DMS53 (cell line): ENCODE data around the gene FMC1.
A peak's percentile ranks its signal among the peaks of the same experiment; 100 is the strongest.
"Not testable (repeated sequence)": the region's sequence is repeated elsewhere in the genome, so short reads cannot be mapped to it uniquely, and the experiment has no call there.

Source experiments
- DNase-seq: peaks from one replicate; lab custom pipeline; 2025; lab: John Stamatoyannopoulos, UW

The FMC1 gene

DNA sequence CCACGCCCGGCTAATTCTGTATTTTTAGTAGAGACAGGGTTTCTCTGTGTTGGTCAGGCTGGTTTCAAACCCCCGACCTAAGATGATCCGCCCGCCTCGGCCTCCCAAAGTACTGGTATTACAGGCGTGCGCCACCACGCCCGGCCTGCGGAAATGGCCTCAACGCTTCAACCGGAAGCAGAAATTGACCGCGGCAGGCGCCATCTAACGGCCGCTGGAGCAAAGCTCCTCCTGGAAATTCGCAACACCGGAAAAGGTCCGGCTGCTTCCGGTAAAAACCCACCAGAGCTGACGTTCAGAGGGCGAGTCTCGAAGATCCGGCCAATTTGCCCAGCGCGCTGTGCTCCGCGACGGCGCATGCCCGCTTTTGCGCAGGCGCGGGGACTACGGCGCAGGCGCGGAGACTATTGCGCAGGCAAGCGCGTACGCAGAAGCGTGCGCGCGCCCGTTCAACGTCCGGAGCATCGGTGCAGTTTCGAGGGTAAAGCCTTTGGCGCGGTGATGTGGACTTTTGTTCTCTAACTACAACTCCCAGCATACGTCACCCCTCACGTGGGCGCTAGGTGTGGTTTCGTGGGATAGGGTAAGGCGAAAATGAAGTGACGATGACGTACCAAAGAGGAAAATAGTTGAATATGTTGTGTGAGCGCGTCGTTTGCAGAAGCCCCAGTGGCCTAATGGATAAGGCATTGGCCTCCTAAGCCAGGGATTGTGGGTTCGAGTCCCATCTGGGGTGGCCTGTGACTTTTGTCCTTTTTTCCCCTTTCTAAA, 915 bp upstream of the FMC1 start:
- DNase-seq, result peak; percentile 100

DNA sequence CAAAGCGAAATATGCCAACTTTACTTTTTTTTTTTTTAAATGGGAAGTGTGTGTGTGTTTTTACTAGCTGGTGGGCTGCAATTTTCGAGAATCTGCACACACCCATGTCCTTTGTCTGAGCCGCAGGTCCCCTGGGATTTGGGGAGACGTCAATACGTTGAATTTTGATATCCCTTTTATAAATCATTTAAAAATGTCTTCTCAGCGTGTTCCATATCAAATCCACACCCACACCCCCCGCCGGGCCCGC, 404 bp upstream of the FMC1 start:
- DNase-seq, result no peak

DNA sequence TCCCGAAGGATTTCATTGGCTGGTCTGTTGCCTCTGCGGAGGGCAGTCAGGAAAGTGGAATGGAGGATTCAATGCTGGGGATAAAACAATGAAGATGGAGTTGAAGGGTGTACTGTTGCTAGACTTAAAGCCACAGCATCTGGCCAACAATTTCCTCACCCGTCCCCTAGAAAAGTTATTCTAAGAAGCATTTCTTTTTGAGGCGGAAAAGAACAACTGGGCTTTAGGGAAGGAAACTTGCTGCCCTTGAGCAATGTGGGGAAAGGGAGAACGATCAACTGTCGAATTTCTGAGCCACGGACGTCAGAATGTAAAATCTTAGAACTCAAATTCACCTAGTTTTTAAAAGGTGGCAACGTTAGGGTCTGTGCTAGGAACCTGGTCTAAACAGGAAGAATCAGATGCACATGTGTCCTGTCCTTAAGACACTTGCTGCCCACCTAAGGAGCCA, 664 bp downstream of the FMC1 start:
- DNase-seq, result no peak

DNA sequence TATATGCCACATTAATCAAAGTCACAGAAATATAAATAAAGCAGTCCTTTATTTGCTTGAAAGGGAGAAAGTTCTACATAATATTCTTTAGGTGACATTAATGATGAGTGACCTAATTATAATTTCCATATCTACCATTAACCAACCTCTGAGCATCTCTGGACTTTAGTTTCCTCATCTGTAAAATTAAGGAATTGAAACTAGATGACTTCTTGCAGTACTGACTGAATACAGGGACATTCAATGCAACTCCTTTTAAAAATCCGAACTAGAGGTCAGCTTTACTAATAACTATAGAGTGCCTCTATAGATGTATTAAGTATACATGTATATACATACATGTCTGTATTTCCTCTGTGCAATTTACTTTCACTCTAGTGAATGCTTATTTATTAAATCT, 3.9 kb downstream of the FMC1 start:
- DNase-seq, result no peak

DNA sequence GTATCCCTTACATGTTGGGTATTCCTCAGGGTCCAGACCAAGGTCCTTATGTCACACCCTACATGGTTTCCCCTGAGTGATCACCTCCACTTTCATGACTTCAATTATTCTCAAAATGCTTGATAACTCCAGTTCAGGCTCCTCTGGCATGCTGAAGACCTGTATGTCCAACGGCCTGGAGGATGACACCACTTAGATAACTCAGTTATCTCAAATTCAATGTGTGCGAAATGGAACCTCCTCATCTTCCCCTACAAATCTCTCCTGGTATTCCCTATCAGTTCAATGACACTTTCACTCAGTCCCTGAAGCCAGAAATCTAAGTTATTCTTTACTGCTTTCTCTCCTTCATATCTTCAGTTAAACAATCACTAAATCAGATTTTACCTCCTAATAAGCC, 9.9 kb downstream of the FMC1 start:
- no peak for DNase-seq

DNA sequence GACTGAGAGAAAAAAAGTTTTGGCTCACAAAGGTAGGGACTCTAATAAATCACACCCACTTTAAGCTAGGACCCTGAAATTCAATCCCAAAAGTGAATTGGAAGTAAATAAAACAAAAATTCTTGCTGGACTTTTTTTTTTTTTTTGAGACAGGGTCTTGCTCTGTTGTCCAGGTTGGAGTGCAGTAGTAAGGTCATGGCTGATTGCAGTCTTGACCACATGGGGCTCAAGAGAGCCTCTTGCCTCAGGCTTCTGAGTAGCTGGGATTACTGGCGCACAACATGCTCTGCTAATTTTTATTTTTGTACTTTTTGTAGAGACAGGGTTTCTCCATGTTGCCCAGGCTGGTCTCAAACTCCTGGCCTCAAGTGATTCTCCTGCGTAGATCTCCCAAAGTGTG, 13.6 kb downstream of the FMC1 start:
- no peak for DNase-seq

DNA sequence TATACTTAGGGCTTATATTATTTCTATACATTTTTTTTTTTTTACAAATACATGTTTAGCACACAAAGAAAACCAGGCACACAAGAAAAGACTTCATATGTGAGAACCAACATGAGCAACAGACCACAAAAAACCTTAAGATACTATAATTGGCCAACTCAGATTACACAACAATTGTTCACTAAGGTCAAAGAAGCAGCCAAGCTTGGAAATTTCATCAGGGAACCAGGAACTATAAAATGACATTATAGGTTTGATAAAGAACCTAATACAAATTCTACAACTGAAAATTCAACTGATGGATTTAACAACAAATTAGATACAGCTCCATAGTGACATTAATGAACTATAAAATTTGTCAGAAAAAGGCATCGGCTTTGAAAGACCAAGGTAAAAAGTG, 14.2 kb downstream of the FMC1 start:
- no peak for DNase-seq

DNA sequence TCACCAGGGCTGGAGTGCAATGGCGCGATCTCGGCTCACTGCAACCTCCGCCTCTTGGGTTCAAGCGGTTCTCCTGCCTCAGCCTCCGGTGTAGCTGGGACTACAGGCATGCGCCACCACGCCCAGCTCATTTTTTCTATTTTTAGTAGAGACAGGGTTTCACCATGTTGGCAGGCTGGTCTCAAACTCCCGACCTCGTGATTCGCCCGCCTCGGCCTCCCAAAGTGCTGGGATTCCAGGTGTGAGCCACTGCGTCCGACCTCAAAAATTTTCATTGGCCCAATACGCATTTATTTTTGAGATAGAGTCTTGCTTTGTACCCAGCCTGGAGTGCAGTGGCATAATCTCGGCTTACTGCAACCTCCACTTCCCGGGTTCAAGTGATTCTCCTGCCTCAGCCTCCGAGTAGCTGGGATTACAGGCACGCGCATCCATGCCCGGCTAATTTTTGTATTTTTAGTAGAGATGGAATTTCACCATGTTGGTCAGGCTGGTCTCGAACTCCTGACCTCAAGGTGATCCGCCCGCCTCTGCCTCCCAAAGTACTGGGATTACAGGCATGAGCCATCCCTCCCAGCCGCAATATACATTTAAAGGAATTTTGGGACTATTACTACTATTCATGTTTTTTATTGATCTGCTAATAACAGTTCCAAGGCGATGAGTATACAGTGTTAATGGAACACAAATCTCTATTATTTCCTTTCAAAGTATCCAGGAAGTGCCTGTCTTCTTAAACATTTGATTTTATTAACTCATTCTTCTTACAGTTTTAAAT, 16.8 kb downstream of the FMC1 start:
- DNase-seq, result not testable (repeated sequence)

DNA sequence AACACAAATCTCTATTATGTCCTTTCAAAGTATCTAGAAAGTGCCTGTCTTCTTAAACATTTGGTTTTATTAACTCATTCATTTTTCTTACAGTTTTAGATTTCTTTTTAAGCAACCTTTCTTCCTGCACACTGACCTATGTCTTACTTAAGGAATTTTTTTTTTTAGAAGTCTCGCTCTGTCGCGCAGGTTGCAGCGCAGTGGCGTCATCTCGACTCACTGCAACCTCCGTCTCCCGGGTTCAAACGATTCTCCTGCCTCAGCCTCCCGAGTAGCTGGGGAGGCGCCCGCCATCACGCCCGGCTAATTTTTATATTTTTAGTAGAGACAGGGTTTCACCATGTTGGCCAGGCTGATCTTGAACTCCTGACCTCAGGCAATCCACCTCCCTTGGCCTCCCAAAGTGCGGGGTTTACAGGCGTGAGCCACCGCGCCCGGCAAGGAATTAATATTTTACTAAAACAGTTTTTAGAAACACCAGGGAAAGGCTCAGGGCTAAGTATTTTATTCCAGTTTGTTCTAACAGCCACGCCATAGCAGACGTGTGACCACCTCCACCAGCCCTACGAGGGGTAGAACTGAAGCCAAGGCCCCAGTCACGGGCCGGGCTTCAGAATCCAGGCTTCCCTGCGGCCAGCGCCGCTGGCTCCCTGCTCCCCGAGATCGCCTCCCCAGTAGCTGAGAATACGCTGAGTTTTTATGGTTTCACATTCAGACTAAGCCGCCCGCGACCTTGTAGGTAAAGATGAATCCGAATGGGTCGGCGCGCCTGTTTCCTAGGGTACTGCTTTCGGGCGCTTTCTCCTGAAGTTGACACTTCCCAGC, 17.6 kb downstream of the FMC1 start:
- DNase-seq, result peak; percentile 94

DNA sequence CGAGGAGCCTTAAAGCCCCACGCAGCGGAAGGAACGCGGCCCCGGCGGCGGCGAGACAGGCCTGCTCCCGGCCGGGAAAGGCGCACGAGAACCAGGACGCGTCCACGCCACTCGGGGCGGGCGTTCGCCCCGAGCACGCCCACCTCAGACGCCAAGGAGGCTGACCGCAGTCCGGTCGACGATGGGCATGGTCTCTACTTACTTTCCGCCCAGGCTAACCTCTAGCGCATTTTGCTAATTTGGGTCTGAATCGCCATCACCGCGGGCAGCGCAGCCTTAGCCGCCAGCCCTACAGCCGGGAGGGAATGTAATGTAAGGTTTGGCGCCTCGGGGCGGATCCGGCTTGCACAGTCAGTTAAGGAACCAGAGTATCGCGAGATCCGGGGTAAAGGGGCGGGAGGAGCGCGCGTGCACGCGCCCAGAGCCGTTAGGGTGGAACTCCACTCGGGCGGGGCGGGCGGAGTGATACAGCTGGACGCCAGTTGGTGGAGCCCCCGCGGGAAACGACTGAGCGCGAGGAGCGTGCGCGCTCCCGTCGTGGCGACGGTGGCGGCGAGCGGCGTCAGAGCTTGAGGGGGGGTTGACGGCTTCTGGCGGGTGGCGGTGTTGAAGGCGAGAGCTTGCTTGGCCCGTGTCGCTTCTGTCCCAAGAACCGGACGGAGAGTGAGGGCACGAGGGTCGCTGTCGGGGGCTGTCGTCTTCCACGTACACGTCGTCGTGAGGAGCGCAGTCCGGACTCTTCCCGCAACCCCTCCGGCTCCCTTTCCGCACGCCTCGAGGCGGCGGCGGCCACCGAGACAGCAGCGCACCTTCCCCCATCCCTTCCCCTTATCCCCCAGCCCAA, 18.5 kb downstream of the FMC1 start, which contains the start of gene LUC7L2:
LUC7L2 (plus strand) TSS at position 529 of the 844 bp plus-strand sequence. CDS start 368 bp downstream, outside the sequence.
- peak; percentile 100 for DNase-seq

DNA sequence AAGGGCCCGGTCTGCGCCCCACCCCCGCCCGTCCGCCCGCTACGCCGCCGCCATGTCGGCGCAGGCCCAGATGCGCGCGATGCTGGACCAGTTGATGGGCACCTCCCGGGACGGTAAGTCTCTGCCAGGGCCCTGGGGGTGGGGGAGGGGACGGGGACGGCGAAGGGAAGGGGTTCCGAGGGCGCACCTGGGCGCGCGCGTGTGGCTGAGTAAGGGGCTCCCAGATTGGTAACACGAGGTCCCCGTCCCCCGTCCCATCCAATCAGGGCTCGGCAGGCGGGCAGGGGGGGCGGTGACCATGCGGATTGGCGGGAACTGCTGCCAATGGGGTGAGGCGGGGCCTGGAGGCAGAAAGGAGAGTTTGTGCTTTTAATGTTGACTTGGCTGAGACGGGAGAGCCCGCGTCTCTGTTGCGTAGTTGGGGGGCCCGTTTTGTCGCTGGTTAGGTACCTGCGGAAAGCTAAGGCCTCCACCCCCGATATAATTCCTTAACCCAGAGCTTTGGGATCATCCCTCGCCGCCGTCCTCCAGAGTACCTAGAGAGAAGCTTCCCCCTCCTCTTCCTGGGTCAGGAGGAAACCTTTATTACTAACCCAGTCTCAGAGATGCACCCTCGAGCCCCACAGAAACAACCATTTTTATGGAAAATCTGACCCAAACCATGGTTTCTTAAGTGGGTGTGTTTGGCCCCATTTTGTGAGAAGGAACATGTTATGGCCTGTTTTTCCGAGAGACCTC, 19.2 kb downstream of the FMC1 start:
- peak; percentile 99 for DNase-seq

DNA sequence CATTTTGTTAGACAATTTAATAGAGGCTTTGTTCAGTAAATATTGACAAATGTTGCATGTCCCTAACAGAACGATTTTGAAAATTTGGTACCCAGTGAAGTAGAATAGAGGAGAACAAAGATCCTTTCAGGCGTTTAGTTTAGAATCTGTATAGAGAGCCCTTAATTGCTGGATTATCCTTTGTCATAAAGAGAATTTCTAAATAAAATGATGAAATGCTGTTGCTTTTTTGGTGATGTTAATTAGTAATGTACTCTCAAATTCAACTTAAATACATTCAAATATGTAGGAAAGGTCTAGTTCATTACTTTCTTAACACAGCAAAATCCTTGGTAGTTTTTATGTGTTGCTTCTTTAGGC, 19.8 kb downstream of the FMC1 start:
- no peak for DNase-seq

DNA sequence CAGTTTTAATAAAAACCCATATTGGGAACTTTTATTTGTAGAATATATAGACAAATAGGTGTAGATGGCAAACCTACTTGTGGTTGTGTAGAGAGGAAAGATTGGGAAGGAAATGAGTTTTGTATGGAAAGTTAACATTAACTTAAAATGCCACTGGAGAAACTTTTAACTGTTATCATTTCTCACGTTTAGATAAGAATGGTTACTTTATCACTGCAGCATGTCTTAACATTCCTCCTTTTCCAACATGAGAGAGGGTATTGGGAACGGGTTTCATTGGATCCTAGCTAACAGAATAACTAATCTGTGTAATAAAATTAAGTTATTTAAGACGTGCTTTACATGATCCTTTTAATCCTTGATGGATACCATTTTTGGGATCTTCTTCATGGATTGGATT, 20.4 kb downstream of the FMC1 start:
- no peak for DNase-seq

DNA sequence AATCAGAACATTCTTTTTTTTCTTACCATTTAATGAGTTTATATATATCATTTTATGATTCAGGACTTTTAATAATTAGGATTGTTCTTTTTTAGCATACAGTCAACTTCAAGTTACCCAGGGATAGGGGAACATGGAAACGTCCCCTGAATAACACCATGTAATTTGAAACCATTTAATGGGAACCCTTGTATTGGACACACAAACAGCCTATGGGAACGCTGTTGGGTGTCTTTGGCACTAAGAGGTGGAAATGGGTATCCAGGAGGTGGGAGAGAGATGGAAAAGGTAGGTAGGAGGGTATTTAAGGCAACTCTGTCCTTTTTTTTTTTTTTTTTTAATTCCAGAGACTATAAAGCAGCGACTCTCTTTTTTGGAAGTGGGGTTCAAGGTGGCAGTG, 21.2 kb downstream of the FMC1 start:
- no peak for DNase-seq

DNA sequence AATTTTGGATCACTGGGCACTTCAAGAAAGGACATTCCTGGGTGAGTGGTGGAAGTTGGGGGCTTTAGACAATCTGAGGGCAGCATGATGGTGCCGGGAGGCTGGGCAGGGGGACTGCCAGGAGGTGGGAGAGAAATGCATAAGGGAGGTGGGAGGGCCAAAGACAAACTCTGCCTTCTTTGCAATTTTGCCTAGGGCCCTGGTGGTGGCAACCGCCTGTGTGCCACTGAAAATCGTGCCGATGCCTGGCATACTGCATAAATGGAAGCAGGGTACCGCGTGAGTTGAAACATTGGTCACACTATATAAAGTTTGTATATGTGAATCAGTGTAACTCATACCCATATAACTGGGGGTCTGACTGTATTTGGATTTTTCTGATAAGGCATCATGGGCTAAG, 21.8 kb downstream of the FMC1 start:
- no peak for DNase-seq

DNA sequence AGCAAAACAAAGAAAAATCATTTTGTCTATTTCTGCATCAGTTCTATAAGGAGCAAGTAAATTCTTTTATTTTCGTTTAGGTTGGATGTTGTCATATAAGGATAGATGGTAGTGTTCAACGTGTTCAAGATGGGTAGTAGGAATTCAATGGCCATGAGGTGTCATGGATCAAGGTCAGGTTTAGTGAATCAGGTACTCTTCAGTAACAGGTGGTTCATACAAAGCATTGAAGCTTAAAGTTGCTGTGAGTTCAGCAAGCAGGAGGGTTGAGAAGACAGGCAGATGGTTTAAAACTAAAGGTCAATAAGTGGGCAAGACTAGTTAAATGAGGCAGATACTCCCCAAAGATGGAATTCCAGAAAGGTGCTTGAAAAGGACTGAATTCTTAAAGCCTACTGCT, 24.2 kb downstream of the FMC1 start:
- DNase-seq, result no peak

DNA sequence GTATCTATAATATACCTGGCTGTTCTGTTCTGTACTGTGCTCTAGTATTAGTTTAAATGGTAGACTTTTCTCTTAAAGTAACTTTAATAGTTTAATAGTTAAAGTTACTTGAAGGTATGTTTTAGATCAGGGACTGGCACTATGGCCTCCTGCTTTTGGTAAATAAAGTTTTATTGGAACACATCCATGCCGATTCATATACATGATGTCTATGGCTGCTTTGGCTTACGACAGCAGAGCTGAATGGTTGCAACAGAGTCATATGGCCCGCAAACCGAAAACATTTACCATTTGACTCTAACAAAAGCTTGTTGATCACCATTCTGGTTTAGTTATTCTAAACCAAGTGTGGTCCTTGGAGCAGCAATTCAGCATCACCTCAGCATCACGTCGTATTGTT, 25.3 kb downstream of the FMC1 start:
- no peak for DNase-seq

DNA sequence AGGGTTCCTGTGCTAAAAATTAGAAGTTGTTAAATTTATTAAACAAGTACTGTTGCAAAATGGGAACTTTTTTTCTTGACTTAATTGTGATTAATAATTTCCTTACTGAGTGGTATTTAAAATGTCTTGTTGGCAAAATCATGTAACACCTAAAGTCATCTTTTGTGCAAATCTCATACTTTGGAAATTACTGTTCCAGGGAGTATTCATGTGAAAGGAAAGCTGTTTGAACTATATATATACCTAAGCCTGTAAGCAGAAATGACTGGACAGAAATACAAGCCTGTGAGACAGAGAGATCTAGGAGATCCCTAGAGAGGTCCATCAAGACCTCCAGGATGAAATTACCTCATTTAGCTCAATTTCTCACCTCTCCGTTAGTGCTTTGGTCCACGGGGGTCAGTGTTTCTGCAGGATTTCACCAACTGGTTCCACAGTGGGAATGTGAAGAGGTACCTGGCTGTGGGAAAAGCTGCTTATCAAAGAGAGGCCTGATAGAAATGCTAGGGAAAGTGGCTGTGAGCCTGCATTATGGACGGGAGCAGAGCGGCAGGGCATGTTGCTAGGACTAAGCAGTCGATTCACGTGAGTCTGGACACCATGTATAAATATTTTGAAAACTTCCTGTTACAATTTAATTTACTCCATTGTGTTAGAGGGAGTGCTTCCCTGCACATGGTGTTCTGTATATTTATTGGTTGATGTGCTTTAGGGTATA, 26.5 kb downstream of the FMC1 start:
- DNase-seq, result no peak

DNA sequence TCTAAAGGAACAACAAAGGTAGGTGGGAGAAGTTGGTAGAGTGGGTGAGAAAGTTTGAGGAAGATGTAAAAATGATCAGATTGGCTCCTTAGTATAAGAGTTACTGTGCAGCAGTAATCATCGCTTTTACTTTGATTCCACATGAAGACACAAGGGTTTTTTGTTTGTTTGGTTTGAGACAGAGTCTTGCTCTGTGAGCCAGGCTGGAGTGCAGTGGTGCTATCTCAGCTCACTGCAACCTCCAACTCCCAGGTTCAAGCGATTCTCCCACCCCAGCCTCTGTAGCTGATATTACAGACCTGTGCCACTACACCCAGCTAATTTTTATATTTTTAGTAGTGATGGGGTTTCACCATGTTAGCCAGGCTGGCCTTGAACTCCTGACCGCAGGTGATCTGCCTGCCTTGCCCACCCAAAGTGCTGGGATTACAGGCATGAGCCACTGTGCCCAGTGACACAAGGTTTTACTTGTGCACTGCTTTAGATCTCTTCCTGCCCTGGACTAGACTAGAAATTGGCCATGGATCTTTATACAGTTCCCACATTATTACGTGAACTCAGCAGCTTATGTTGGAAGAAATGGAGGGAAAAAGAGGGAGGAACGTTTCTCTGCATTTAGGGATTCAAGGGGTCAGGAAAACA, 29.3 kb downstream of the FMC1 start:
- DNase-seq, result no peak

DNA sequence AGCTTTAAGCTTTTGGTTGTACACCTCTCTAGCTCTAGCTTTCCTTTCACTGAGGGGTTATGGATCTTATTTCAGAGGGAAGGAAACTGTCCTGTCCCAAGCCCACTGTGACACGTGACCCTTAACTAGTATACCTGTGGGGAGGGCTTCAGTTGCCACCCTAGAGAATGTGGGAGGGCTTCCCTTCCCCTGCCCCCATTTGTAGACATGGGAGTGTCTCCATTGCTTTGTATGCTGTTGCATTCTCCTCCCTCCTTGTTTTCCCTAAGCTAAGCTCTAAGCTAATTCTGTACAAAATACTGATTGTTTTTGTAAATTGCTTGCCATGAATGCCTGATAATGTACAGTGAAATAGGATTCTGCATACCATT, 29.8 kb downstream of the FMC1 start:
- no peak for DNase-seq
